Measurements from ENCODE around the gene METAP2. TPM values are rescaled to one million over a fixed set of nuclear protein-coding genes. Genes with fewer than 3 reads are reported as not detected.
"Not testable (repeated sequence)": the region's sequence is repeated elsewhere in the genome, so short reads cannot be mapped to it uniquely, and the experiment has no call there.

METAP2 gene
- total and polyA plus RNA-seq, 8 donors: 22.4 to 57.2 (median 31.6) TPM

GRCh38 chr12:95462551-95462950, 11.4 kb upstream of the METAP2 start:
- no peak for ATAC-seq
- WGBS, 2 donors: 94 to 98% methylated on average over 2 of the region's 2 CpGs
- Histone ChIP-seq H3K4me3 (no peak overlapping the region), H3K9me3 (no peaks in the 10 kb centered on the region), H3K27ac (no peak overlapping the region), H3K27me3 (no peaks in the 10 kb centered on the region), H3K4me1 (no peaks in the 10 kb centered on the region), H3K36me3 (no peaks in the 10 kb centered on the region)
- no peak for FAIRE-seq
- DNase-seq: no peak
- no peak for TF ChIP-seq CTCF (IDR thresholded peaks at IDR 0.05)
- intact Hi-C loops (cut with DNase I): no loop called here

DNA sequence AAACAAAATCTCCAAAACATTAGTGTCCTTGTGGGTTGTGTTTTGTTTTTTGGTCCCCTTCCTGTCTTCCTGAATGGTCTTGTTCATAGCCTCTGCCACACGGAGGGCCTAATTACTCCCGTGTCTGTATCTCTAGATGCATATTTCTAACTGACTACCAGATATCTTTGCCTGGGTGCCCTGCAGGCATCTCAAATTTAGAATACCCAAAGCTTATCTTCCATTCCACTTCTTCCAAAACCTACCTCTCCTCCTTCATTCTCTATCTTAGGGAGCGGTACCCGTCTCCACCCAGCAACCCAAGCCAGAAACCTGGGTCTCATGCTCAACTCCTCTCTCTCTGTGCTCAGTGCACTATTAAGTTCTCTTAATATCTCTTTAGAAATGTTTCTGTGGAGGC, 10.9 kb upstream of the METAP2 start:
- FAIRE-seq (no peak), DNase-seq (no peak), ATAC-seq (no peak)
- Histone ChIP-seq H3K27me3 (no peaks in the 10 kb centered on the region), H3K36me3 (no peaks in the 10 kb centered on the region), H3K27ac (no peak overlapping the region), H3K4me3 (no peak overlapping the region), H3K4me1 (no peaks in the 10 kb centered on the region), H3K9me3 (no peaks in the 10 kb centered on the region)
- WGBS, 2 donors: 81% methylated on average over 4 of the region's 4 CpGs
- TF ChIP-seq CTCF (IDR thresholded peaks at IDR 0.05): no peak
- intact Hi-C loops (cut with DNase I): no loop called here

DNA sequence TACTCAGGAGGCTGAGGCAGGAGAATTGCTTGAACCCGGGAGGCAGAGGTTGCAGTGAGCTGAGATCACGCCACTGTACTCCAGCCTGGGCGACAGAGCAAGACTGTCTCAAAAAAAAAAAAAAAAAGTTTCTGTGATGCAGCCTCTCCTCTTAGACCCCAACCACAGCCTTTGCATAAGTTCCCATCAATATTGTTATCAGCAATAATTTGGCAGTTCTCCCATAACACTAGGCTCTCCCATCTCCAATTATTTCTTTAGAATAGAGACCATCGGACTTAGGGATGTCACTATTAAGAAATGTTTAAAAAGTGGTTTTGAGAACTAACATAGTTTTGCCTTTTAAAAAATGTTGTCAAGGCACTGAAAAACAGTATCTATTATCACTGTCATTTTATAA, 10.2 kb upstream of the METAP2 start:
- ATAC-seq, DNase-seq, FAIRE-seq: not testable (repeated sequence)

GRCh38 chr12:95465275-95465674, 8.7 kb upstream of the METAP2 start:
- no peaks in the 10 kb centered on the region for H3K36me3 ChIP-seq
- WGBS, 2 donors: 14 to 23% methylated on average over 2 of the region's 2 CpGs
- DNase-seq (no peak), FAIRE-seq (no peak), ATAC-seq (peak in 1 of 4 donors; percentile 32)
- H3K9me3 ChIP-seq: no peaks in the 10 kb centered on the region
- H3K27me3 ChIP-seq: no peaks in the 10 kb centered on the region
- H3K4me1 ChIP-seq: no peaks in the 10 kb centered on the region
- H3K4me3 ChIP-seq: no peak overlapping the region
- intact Hi-C loops (cut with DNase I): no loop called here
- no peak overlapping the region for H3K27ac ChIP-seq
- no peak for TF ChIP-seq CTCF (IDR thresholded peaks at IDR 0.05)

More for the DNA sequence above, 10.2 kb upstream of the METAP2 start:
- H3K27me3 ChIP-seq; H3K27ac ChIP-seq; H3K4me3 ChIP-seq; H3K4me1 ChIP-seq; intact Hi-C loops (cut with DNase I); H3K36me3 ChIP-seq; H3K9me3 ChIP-seq: not testable (repeated sequence)
- 56 to 73% methylated on average over 2 to 3 of the region's 4 CpGs for WGBS, 2 donors

DNA sequence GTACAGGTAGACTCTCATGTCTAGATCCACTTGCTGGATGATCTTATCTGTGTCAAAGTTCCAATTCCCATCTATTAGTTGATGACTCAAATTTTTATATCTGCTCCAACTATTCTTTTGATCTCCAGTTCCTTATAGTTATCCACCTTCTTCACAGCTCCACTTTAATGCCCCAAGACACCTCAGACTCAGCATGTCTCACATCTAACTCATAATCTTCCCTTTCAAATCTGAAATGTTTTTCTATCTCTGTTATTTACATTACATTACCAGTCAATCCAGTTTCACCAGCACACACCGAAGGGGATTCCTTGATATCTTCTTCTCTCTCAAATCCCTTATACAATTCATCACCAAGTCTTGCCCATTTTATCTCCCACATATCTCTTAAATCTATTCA, 3.7 kb upstream of the METAP2 start:
- no peak for DNase-seq
- Histone ChIP-seq H3K36me3 (no peaks in the 10 kb centered on the region), H3K27ac (no peak overlapping the region), H3K4me3 (no peak overlapping the region), H3K4me1 (peaks cover 0 to 2% (median under 1%) of the 10 kb centered on the region in 3 donors), H3K9me3 (no peaks in the 10 kb centered on the region), H3K27me3 (no peaks in the 10 kb centered on the region)
- WGBS, 2 donors: 26 to 35% methylated on average over 1 of the region's 1 CpG
- intact Hi-C loops (cut with DNase I): no loop called here
- TF ChIP-seq CTCF (IDR thresholded peaks at IDR 0.05): no peak
- ATAC-seq: no peak
- FAIRE-seq: no peak

All from pancreas (tissue), 10 donors.